Mononuclear cell (primary cell): ENCODE results near the gene CLMN. TPM values are rescaled to one million over a fixed set of nuclear protein-coding genes. Genes with fewer than 3 reads are reported as not detected.

ENCODE experiments used
- H3K27me3 ChIP-seq: 2 replicates; pipeline ENCODE4 v1.6.0; 2011; ENCODE audit warnings: low read length, control low read depth; ENCODE audit not compliant: insufficient read depth
- H3K4me1 ChIP-seq: 2 replicates; pipeline ENCODE4 v1.5.1; 2011; ENCODE audit warnings: mild to moderate bottlenecking, low read length, control low read depth; ENCODE audit not compliant: insufficient read depth
- H3K4me3 ChIP-seq: 2 replicates; pipeline ENCODE4 v1.5.1; 2011; ENCODE audit warnings: mild to moderate bottlenecking, low read length, moderate library complexity
- H3K9me3 ChIP-seq: 2 replicates; pipeline ENCODE4 v1.5.1; 2011; ENCODE audit warnings: low read depth, mild to moderate bottlenecking, control low read depth, low read length
- total RNA-seq: library from RNA; depleted of rRNA; stranded (reverse); fragments of >200 nt; gene quantifications from one replicate; pipeline ENCODE4 v1.2.3, GENCODE V29; 2012

Gene CLMN
- 9.0 TPM for total RNA-seq

DNA sequence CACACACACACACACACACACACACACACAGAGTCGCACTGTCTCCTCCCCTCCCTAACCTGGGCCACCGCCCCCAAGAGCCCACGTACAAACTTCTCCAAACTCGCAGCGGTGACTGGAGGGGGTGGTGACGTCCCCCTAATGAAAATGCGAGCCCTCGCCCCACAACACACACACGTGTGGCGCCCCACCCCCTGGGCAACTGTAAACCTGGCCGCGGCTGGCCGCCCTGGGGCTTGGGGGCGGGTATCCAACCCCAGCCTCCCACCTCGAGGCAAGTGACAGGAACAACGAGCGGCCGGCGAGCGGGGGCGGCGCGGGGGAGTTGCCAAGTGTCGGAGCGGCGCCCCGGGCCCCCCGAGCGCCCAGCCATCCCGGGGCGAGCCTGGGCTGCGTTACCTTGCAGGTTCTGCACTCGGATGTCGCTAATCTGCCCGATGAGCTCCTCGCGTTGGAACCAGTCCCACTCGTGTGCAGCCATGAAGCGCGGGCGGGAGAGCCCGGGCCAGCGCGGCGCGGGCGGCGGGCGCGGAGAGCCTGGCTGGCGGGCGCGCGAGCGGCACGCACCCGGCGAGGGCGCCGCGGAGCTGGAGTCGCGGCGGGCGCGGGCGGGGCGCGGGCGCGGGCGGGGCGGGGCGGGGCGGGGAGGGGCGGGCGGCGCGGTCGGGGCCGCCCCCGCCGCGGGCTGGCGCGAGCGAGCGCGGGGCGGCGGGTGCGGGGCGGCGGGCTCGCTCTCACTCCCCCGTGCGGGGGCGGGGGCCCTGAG is at the start of gene CLMN:
CLMN (minus strand) TSS at position 597 of the 766 bp plus-strand sequence; CDS start at position 481, 116 bp downstream.
- H3K9me3 ChIP-seq = no peaks in the 10 kb centered on the region
- peaks cover 8% of the 10 kb centered on the region for H3K27me3 ChIP-seq
- peaks cover 71% of the 10 kb centered on the region for H3K4me1 ChIP-seq
- H3K4me3 ChIP-seq = peak within 1 kb of the TSS; percentile 54

DNA sequence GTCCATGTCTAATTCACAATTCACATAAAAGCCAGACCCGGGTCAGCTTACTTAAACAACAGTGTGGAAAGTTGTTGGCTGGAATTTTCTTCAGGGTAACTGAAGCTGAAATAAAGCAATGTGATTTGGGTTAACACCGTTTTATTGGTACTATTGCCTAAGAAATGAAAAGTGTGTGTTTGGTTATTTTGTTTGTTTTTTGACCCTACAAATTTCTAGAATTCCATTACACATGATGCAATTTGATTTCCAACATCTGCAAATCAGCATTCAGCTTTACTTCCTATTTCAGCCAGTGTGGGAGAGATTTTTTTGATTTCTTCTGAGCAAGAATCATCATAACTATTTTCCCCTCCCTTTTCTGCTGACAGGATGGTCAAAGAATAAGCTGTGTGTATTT is 45.7 kb upstream of the CLMN start:
- no peak overlapping the region for H3K4me3 ChIP-seq
- H3K9me3 ChIP-seq = no peaks in the 10 kb centered on the region
- H3K4me1 ChIP-seq = no peaks in the 10 kb centered on the region
- H3K27me3 ChIP-seq = peaks cover 26% of the 10 kb centered on the region

GRCh38 chr14:95364481-95365209 is 44.9 kb upstream of the CLMN start:
- no peaks in the 10 kb centered on the region for H3K4me1 ChIP-seq
- H3K9me3 ChIP-seq = no peaks in the 10 kb centered on the region
- H3K27me3 ChIP-seq = peaks cover 32% of the 10 kb centered on the region
- H3K4me3 ChIP-seq = no peak overlapping the region

- no peaks in the 10 kb centered on the region for H3K4me1 ChIP-seq
- no peaks in the 10 kb centered on the region for H3K9me3 ChIP-seq
- H3K4me3 ChIP-seq = no peak overlapping the region
- H3K27me3 ChIP-seq = peaks cover 32% of the 10 kb centered on the region
Observed at GRCh38 chr14:95363468-95363954, 43.8 kb upstream of the CLMN start.

- Histone ChIP-seq H3K4me1 (no peaks in the 10 kb centered on the region), H3K27me3 (peaks cover 32% of the 10 kb centered on the region), H3K4me3 (no peak overlapping the region)
Observed at GRCh38 chr14:95362138-95362494, 42.4 kb upstream of the CLMN start.

DNA sequence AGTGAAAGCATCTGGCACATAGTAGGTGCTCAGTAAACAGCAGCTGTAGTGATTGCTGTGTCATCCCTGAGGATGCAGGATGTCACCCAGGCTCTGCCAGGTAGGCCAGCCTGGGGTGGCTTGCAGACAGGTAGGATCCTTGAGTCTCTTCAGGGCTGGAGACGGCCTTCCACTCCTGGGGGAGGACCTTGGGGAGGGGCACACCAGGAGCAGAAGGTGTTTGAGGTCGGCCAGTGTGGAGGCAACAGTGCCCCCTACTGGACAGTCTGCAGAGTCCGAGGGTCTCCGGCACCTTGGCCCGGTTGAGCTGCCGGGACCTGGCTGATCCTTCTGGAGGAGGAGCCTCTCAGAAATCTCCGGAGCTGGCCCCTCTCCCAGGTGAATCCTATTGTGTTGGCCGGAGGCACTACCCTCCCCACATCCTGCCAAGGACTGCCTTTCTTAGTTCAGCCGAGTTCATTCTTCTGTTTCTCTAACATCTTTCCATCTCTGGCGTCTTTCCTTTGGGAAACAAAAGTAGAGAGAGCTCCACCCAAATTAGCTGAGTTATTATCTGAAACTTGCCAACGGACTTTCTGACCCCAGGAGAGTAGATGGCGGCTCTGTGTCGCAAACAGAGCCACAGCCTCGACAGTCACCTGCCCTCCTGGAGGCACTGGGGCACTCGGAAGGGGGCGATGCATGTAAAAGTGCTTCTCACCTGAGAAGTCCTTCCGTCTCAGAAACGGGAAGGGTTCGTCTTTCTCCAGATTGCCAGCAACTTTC is 41.8 kb upstream of the CLMN start:
- peaks cover 32% of the 10 kb centered on the region for H3K27me3 ChIP-seq
- no peak overlapping the region for H3K4me3 ChIP-seq
- H3K4me1 ChIP-seq = no peaks in the 10 kb centered on the region
- no peaks in the 10 kb centered on the region for H3K9me3 ChIP-seq

More at GRCh38 chr14:95362138-95362494, 42.4 kb upstream of the CLMN start:
- H3K9me3 ChIP-seq = no peaks in the 10 kb centered on the region

DNA sequence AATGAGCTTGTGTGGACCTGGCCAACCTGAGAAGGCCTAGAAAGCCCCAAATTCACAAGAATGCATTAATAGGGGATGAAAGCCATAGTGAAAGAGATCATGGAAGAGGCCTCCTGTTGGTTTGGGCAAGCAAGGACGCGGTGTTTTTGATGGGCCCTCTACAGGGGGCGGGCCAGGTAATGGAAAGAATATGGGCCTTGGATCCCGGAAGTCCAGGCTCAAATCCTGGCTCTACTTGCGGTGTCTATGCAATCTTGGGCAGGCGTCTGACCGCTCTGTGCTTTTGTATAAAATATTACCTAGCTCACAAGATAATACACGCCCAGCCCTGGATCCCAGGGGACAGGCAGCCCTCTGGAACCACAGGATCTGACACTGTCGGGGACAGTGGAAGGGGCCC is 41.1 kb upstream of the CLMN start:
- Histone ChIP-seq H3K4me3 (no peak overlapping the region), H3K27me3 (peaks cover 32% of the 10 kb centered on the region), H3K4me1 (no peaks in the 10 kb centered on the region), H3K9me3 (no peaks in the 10 kb centered on the region)

DNA sequence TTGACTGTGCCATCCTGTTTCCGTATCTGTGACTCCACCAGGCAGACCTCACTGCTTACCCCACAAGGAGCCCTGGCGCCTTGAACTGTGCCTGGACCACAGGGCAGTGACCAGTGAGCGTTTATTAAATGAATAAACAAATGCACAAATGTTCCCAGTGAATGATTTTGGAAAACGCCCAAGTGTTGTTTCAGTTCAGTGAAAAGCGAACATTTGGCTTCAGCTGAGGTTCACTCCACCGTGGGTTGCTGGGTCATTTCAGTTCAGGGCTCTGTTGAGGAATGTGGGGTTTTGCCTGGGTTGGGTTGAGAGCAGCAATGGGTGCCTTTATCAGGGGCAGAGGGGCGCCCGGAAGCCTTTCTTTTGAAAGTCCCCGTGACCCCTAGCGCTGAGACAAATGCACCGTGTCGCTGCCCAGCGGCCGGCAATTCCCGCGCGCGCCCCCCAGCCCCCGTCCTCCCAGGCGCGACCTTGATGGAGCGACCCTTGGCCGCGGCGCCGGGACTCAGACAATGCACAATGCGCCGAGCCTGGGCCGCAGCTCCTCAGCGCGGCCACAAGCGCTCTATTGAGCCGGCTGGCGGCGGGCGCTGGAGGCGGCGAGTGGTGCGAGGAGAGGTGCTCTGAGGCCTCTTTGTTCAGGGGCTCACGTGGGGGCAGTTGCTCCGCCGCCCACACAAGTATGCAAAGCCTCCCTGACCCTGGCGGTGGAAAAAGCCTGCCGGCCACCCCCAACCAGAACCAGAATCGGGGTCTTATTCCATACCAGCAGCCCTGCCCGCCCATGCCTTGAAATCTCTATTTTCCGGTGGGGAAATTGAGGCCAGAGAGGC is 40.5 kb upstream of the CLMN start:
- H3K4me3 ChIP-seq = no peak overlapping the region
- H3K27me3 ChIP-seq = peaks cover 32% of the 10 kb centered on the region
- no peaks in the 10 kb centered on the region for H3K4me1 ChIP-seq

GRCh38 chr14:95356245-95356869 is 36.6 kb upstream of the CLMN start:
- H3K27me3 ChIP-seq = peaks cover 16% of the 10 kb centered on the region
- H3K4me1 ChIP-seq = no peaks in the 10 kb centered on the region
- no peaks in the 10 kb centered on the region for H3K9me3 ChIP-seq
- H3K4me3 ChIP-seq = no peak overlapping the region

More for the DNA sequence above, 40.5 kb upstream of the CLMN start:
- no peaks in the 10 kb centered on the region for H3K9me3 ChIP-seq

DNA sequence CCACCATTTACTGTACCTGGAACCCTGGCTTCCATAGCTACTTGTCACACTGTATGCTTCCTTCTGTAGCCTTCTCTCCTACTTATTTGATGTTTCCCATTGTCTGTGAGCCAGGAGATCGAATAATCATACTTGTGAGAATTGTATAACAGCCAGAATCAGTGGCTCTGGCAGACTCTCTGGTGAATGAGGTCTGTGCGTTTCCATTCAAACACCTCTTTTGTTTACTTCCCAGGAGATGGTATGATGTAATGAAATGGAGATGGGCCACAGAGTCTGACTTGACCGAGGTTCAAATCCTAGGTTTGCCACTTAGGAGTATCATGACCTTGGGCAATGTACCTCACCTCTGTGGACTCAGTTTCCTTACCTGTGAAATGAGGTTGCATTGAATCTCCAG is 35.7 kb upstream of the CLMN start:
- Histone ChIP-seq H3K4me1 (no peaks in the 10 kb centered on the region), H3K27me3 (peaks cover 7% of the 10 kb centered on the region), H3K4me3 (no peak overlapping the region), H3K9me3 (no peaks in the 10 kb centered on the region)

GRCh38 chr14:95354834-95355233 is 35.1 kb upstream of the CLMN start:
- Histone ChIP-seq H3K27me3 (peaks cover 1% of the 10 kb centered on the region), H3K4me3 (no peak overlapping the region), H3K4me1 (no peaks in the 10 kb centered on the region), H3K9me3 (no peaks in the 10 kb centered on the region)

DNA sequence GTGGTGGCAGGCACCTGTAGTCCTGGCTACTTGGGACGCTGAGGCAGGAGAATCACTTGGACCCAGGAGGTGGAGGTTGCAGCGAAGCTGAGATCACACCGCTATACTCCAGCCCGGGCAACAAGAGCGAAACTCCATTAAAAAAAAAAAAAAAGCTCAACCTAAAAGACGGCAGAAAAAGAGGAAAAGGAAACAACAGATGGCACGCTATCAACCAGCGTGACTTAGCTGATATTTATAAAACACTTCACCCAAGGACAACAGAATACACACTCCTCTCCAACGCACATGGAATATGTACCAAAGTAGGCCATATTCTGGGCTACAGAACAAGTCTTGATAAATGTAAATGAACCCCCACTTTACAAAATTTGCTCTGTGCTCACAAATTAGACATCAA is 34.0 kb upstream of the CLMN start:
- Histone ChIP-seq H3K4me1 (no peaks in the 10 kb centered on the region), H3K4me3 (no peak overlapping the region), H3K27me3 (no peaks in the 10 kb centered on the region), H3K9me3 (no peaks in the 10 kb centered on the region)

DNA sequence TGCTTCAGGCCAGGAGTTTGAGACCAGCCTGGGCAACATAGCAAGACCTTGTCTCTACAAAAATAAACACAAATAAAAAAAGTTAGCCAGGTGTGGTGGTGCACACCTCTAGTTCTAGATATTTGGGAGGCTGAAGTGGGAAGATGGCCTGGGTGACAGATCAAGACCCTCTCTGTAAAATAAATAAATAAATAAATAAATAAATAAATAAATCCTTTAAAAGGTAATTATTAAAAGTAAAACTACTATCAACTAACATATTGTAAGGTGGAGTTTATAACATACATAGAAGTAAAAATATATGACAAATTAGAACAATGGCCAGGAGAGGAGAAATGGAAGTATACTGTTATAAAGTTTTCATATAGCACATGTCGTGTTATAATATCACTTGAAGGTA is 33.3 kb upstream of the CLMN start:
- no peaks in the 10 kb centered on the region for H3K27me3 ChIP-seq
- no peak overlapping the region for H3K4me3 ChIP-seq
- no peaks in the 10 kb centered on the region for H3K9me3 ChIP-seq
- no peaks in the 10 kb centered on the region for H3K4me1 ChIP-seq

DNA sequence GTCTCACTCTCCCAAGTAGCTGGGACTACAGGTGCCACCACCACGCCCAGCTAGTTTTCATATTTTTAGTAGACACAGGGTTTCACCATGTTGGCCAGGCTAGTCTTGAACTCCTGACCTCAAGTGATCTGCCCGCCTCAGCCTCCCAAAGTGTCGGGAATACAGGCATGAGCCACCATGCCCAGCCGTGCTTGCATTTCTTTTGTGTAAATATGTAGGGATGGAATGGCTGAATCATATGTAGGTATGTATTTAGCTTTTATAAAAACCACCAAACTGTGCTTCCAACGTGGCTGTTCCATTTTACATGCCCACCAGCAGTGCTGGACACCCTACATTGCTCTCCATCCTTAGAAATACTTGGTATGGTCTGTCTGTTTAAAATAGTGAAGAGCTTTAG is 32.8 kb upstream of the CLMN start:
- Histone ChIP-seq H3K9me3 (no peaks in the 10 kb centered on the region), H3K4me1 (no peaks in the 10 kb centered on the region), H3K27me3 (no peaks in the 10 kb centered on the region), H3K4me3 (no peak overlapping the region)
